ENCODE results near the gene AP2A2.

AP2A2 gene

GRCh38 chr11:931385-931784 is 5.7 kb downstream of the AP2A2 start:
- H3K9me3 ChIP-seq (ENCODE audit: control insufficient read depth, insufficient read depth, low read depth, low read length) = no peaks in the 10 kb centered on the region
- TF ChIP-seq ZNF560 (tag by site-specific recombination; IDR thresholded peaks at IDR 0.05; ENCODE audit: borderline replicate concordance) = no peak
- no peak for TF ChIP-seq HOXA7 (CRISPR knock-in tag; IDR thresholded peaks at IDR 0.05; ENCODE audit: borderline replicate concordance)
- TF ChIP-seq ZNF184 (tag by site-specific recombination; IDR thresholded peaks at IDR 0.05) = no peak
- TF ChIP-seq ZNF518A (tag by site-specific recombination; conservative IDR thresholded peaks at IDR 0.05; ENCODE audit: low read depth) = no peak
- TF ChIP-seq ZNF10 (tag by site-specific recombination; IDR thresholded peaks at IDR 0.05) = no peak
- TF ChIP-seq MZF1 (tag by site-specific recombination; IDR thresholded peaks at IDR 0.05; ENCODE audit: borderline replicate concordance) = no peak
- TF ChIP-seq KLF16 (tag by site-specific recombination; IDR thresholded peaks at IDR 0.05) = no peak
- TF ChIP-seq ZNF776 (tag by site-specific recombination; IDR thresholded peaks at IDR 0.05; ENCODE audit: borderline replicate concordance) = no peak
- no peak for TF ChIP-seq SCRT1 (tag by site-specific recombination; IDR thresholded peaks at IDR 0.05; ENCODE audit: borderline replicate concordance)
- no peak for TF ChIP-seq ZNF76 (tag by site-specific recombination; IDR thresholded peaks at IDR 0.05; ENCODE audit: borderline replicate concordance, low read depth)
- no peak for TF ChIP-seq ZNF837 (tag by site-specific recombination; IDR thresholded peaks at IDR 0.05)
- TF ChIP-seq ZNF398 (tag by site-specific recombination; IDR thresholded peaks at IDR 0.05) = no peak
- no peak for TF ChIP-seq KLF7 (tag by site-specific recombination; IDR thresholded peaks at IDR 0.05; ENCODE audit: borderline replicate concordance)
- no peak for TF ChIP-seq ZNF449 (tag by site-specific recombination; IDR thresholded peaks at IDR 0.05)
- no peak for TF ChIP-seq ZNF843 (tag by site-specific recombination; IDR thresholded peaks at IDR 0.05)
- TF ChIP-seq ZSCAN23 (tag by site-specific recombination; IDR thresholded peaks at IDR 0.05) = no peak
- TF ChIP-seq PRDM2 (tag by site-specific recombination; IDR thresholded peaks at IDR 0.05; ENCODE audit: borderline replicate concordance) = no peak
- TF ChIP-seq ZNF548 (tag by site-specific recombination; IDR thresholded peaks at IDR 0.05) = no peak
- no peak for TF ChIP-seq ZNF146 (tag by site-specific recombination; IDR thresholded peaks at IDR 0.05)
- TF ChIP-seq ZNF561 (tag by site-specific recombination; IDR thresholded peaks at IDR 0.05; ENCODE audit: borderline replicate concordance) = no peak
- peaks cover 3 to 21% of the 10 kb centered on the region in 2 experiments; a peak in 2 of 3 replicates for H3K36me3 ChIP-seq (ENCODE audit: control insufficient read depth in 2 of 2, insufficient read depth in 1 of 2, low read length in 2 of 2)
- H3K4me1 ChIP-seq (ENCODE audit: control insufficient read depth, insufficient read depth, low read length) = no peaks in the 10 kb centered on the region
- H3K27ac ChIP-seq (ENCODE audit: extremely low read depth, low read depth, low read length) = no peak overlapping the region
- CTCF ChIA-PET = no interaction called here
- POLR2A ChIA-PET = interaction anchor here (0.6 kb wide), 1 partner anchor 13 kb away, joined by 5 read pairs; no protein-coding TSS in a partner anchor
- H3K4me3 ChIP-seq (ENCODE audit: low read depth, low read length) = no peak overlapping the region
